ENCODE results near the gene GLMP.

Gene GLMP

GRCh38 chr1:156319664-156320063, 24.2 kb upstream of the GLMP start:
- no peaks in the 10 kb centered on the region for H3K4me1 ChIP-seq (ENCODE audit: control insufficient read depth, insufficient read depth, low read length, poor library complexity, severe bottlenecking)
- peaks cover 99% of the 10 kb centered on the region for H3K36me3 ChIP-seq (ENCODE audit: control insufficient read depth, insufficient read depth, low read length)
- no peak overlapping the region for H3K4me3 ChIP-seq (ENCODE audit: extremely low read depth, insufficient read depth, low read length, poor library complexity, severe bottlenecking)
- no peak overlapping the region for H3K27ac ChIP-seq (ENCODE audit: low read depth, low read length, severe bottlenecking)
- no peaks in the 10 kb centered on the region for H3K9me3 ChIP-seq (ENCODE audit: control insufficient read depth, low read length)
- no CpG with 5 or more reads among the region's 1 CpG for WGBS, 2 experiments (ENCODE audit: insufficient coverage in 2 of 2)

DNA sequence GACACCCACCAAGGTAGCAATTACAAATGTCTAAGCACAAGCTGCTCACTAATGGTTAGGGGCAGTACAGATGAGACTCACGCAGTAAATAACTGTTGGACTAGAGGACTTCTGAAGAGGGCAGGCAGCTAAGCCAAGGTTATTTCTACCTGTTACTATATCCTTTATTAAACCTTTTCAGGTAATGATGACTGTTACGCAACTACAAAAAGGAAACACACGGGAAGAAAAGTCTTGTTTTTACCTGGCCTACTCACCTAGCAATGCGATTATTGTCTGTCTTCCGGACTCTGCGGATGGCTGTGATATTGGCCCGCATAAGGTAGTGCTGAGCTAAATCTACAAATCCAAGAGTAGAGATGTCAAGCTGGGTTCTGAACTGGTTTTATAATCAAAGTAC, 21.4 kb upstream of the GLMP start:
- peaks cover 98% of the 10 kb centered on the region for H3K36me3 ChIP-seq (ENCODE audit: control insufficient read depth, insufficient read depth, low read length)

GRCh38 chr1:156310962-156311361, 15.5 kb upstream of the GLMP start:
- Histone ChIP-seq H3K4me1 (ENCODE audit: control insufficient read depth, insufficient read depth, low read length, poor library complexity, severe bottlenecking) (no peaks in the 10 kb centered on the region), H3K36me3 (ENCODE audit: control insufficient read depth, insufficient read depth, low read length) (peaks cover 94% of the 10 kb centered on the region), H3K9me3 (ENCODE audit: control insufficient read depth, low read length) (no peaks in the 10 kb centered on the region), H3K27ac (ENCODE audit: low read depth, low read length, severe bottlenecking) (no peak overlapping the region), H3K4me3 (ENCODE audit: extremely low read depth, insufficient read depth, low read length, poor library complexity, severe bottlenecking) (no peak overlapping the region)
- WGBS, 2 experiments (ENCODE audit: insufficient coverage in 2 of 2), result 93 to 100% methylated on average over 6 of the region's 6 CpGs

More for the DNA sequence above, 21.4 kb upstream of the GLMP start:
- Histone ChIP-seq H3K4me3 (ENCODE audit: extremely low read depth, insufficient read depth, low read length, poor library complexity, severe bottlenecking) (no peak overlapping the region), H3K27ac (ENCODE audit: low read depth, low read length, severe bottlenecking) (no peak overlapping the region), H3K4me1 (ENCODE audit: control insufficient read depth, insufficient read depth, low read length, poor library complexity, severe bottlenecking) (no peaks in the 10 kb centered on the region), H3K9me3 (ENCODE audit: control insufficient read depth, low read length) (no peaks in the 10 kb centered on the region)
- WGBS, 2 experiments (ENCODE audit: insufficient coverage in 2 of 2), result 95 to 100% methylated on average over 2 to 4 of the region's 7 CpGs

GRCh38 chr1:156308078-156308477, 12.6 kb upstream of the GLMP start:
- Histone ChIP-seq H3K36me3 (ENCODE audit: control insufficient read depth, insufficient read depth, low read length) (peaks cover 88% of the 10 kb centered on the region), H3K27ac (ENCODE audit: low read depth, low read length, severe bottlenecking) (no peak overlapping the region), H3K9me3 (ENCODE audit: control insufficient read depth, low read length) (no peaks in the 10 kb centered on the region), H3K4me3 (ENCODE audit: extremely low read depth, insufficient read depth, low read length, poor library complexity, severe bottlenecking) (no peak overlapping the region), H3K4me1 (ENCODE audit: control insufficient read depth, insufficient read depth, low read length, poor library complexity, severe bottlenecking) (no peaks in the 10 kb centered on the region)

- Histone ChIP-seq H3K36me3 (ENCODE audit: control insufficient read depth, insufficient read depth, low read length) (peaks cover 63% of the 10 kb centered on the region), H3K4me1 (ENCODE audit: control insufficient read depth, insufficient read depth, low read length, poor library complexity, severe bottlenecking) (no peaks in the 10 kb centered on the region)
- 100% methylated on average over 1 of the region's 2 CpGs for WGBS, 2 experiments (ENCODE audit: insufficient coverage in 2 of 2)
Measured at GRCh38 chr1:156305215-156305614, 9.7 kb upstream of the GLMP start.

GRCh38 chr1:156303241-156303640, 7.8 kb upstream of the GLMP start:
- 100% methylated on average over 1 of the region's 4 CpGs for WGBS, 2 experiments (ENCODE audit: insufficient coverage in 2 of 2)
- Histone ChIP-seq H3K9me3 (ENCODE audit: control insufficient read depth, low read length) (no peaks in the 10 kb centered on the region), H3K27ac (ENCODE audit: low read depth, low read length, severe bottlenecking) (no peak overlapping the region), H3K4me1 (ENCODE audit: control insufficient read depth, insufficient read depth, low read length, poor library complexity, severe bottlenecking) (no peaks in the 10 kb centered on the region), H3K36me3 (ENCODE audit: control insufficient read depth, insufficient read depth, low read length) (peaks cover 43% of the 10 kb centered on the region), H3K4me3 (ENCODE audit: extremely low read depth, insufficient read depth, low read length, poor library complexity, severe bottlenecking) (no peak overlapping the region)

More at GRCh38 chr1:156305215-156305614, 9.7 kb upstream of the GLMP start:
- Histone ChIP-seq H3K4me3 (ENCODE audit: extremely low read depth, insufficient read depth, low read length, poor library complexity, severe bottlenecking) (no peak overlapping the region), H3K9me3 (ENCODE audit: control insufficient read depth, low read length) (no peaks in the 10 kb centered on the region), H3K27ac (ENCODE audit: low read depth, low read length, severe bottlenecking) (peak overlapping the region; percentile 10)

DNA sequence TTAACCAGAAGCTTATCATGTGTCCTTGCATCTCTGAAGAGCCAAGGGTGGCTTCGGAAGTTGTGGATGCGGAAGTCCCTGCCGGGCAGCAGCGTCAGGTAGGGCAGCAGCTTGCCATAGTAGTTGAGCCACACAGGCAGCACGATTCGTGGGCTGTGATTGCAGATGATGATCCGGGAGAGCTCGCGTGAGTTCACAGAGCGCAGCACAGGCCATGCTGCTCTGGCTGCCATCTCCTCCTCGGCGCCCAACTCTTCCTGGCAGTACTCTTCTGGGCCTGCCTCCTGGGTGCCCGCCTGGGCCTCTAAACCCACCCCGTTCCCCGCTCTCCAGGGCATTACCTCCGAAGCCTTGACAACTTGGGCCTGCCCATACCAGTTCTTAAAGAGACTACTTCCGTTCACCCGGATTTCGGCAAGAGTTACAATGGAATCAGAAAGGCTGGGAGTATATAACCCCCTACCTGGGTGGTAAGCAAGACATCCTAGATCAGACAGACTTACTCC, 3.4 kb upstream of the GLMP start, which contains the start of gene VHLL:
TSS of gene VHLL (minus strand) at position 456 of the 506 bp plus-strand sequence. CDS start at position 338, 118 bp downstream.
- Histone ChIP-seq H3K9me3 (ENCODE audit: control insufficient read depth, low read length) (no peaks in the 10 kb centered on the region), H3K4me3 (ENCODE audit: extremely low read depth, insufficient read depth, low read length, poor library complexity, severe bottlenecking) (no peak within 1 kb of the TSS), H3K4me1 (ENCODE audit: control insufficient read depth, insufficient read depth, low read length, poor library complexity, severe bottlenecking) (peaks cover 5% of the 10 kb centered on the region), H3K27ac (ENCODE audit: low read depth, low read length, severe bottlenecking) (no peak within 1 kb of the TSS), H3K36me3 (ENCODE audit: control insufficient read depth, insufficient read depth, low read length) (peaks cover 6% of the 10 kb centered on the region)
- 90 to 94% methylated on average over 19 of the region's 19 CpGs for WGBS, 2 experiments (ENCODE audit: insufficient coverage in 2 of 2)

DNA sequence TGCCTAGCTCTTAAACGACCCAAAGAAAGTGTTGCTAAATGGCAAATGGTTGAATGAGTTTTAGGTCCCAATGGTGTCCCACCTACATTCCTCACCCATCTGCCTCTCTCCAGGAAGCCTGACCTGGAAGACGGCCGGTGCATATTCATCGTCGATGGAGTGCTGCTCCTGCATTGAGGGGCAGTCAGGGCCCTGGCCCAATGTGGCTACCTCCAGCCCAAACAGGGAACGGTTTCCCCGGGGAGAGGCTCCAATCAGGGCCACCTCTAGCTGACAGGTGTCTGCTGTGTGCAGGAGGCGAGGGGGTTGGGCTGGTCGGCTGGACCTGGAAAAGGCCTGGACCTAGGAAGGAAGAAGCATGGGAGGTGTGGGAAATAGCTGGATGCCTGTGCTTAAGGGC, 1.6 kb downstream of the GLMP start:
- Histone ChIP-seq H3K27ac (ENCODE audit: low read depth, low read length, severe bottlenecking) (no peak overlapping the region), H3K4me1 (ENCODE audit: control insufficient read depth, insufficient read depth, low read length, poor library complexity, severe bottlenecking) (peaks cover 8% of the 10 kb centered on the region), H3K4me3 (ENCODE audit: extremely low read depth, insufficient read depth, low read length, poor library complexity, severe bottlenecking) (no peak overlapping the region), H3K36me3 (ENCODE audit: control insufficient read depth, insufficient read depth, low read length) (peaks cover 14% of the 10 kb centered on the region), H3K9me3 (ENCODE audit: control insufficient read depth, low read length) (no peaks in the 10 kb centered on the region)
- 97 to 100% methylated on average over 4 to 6 of the region's 9 CpGs for WGBS, 2 experiments (ENCODE audit: insufficient coverage in 2 of 2)

- Histone ChIP-seq H3K9me3 (ENCODE audit: control insufficient read depth, low read length) (no peaks in the 10 kb centered on the region), H3K27ac (ENCODE audit: low read depth, low read length, severe bottlenecking) (no peak overlapping the region), H3K4me3 (ENCODE audit: extremely low read depth, insufficient read depth, low read length, poor library complexity, severe bottlenecking) (no peak overlapping the region), H3K4me1 (ENCODE audit: control insufficient read depth, insufficient read depth, low read length, poor library complexity, severe bottlenecking) (peaks cover 8% of the 10 kb centered on the region), H3K36me3 (ENCODE audit: control insufficient read depth, insufficient read depth, low read length) (peaks cover 21% of the 10 kb centered on the region)
- 96 to 98% methylated on average over 6 to 8 of the region's 8 CpGs for WGBS, 2 experiments (ENCODE audit: insufficient coverage in 2 of 2)
Measured at GRCh38 chr1:156293098-156293434, 2.4 kb downstream of the GLMP start.

DNA sequence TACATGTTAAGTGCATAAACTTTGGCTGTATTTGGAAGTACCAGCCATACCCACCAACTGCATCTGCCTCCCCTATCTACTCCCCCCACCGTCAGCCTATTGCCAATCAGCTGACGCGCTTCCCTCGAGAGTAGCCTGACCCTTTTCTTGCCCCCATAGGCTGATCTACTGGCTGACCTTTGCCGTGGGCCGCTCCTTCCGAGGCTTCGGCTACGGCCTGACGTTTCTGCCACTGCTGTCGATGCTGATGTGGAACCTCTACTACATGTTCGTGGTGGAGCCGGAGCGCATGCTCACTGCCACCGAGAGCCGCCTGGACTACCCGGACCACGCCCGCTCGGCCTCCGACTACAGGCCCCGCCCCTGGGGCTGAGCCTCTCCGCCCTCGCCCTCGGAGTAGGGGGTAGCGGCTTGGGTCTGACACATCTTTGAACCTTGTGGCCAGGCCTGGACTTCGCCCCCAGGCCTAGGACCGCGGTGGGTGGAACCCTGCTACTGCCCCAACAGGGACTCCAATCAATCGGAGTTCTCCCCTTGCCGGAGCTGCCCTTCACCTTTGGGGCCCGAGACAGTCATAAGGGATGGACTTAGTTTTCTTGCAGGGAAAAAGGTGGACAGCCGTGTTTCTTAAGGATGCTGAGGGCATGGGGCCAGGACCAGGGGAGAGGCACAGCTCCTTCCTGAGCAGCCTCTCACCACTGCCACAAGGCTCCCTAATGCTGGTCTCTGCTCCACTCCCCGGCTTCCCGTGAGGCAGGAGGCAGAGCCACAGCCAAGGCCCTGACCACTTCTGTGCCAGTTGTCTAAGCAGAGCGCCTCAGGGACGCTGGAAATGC, 4.0 kb downstream of the GLMP start:
- Histone ChIP-seq H3K9me3 (ENCODE audit: control insufficient read depth, low read length) (no peaks in the 10 kb centered on the region), H3K4me3 (ENCODE audit: extremely low read depth, insufficient read depth, low read length, poor library complexity, severe bottlenecking) (peak overlapping the region; percentile 32), H3K4me1 (ENCODE audit: control insufficient read depth, insufficient read depth, low read length, poor library complexity, severe bottlenecking) (peaks cover 8% of the 10 kb centered on the region), H3K36me3 (ENCODE audit: control insufficient read depth, insufficient read depth, low read length) (peaks cover 21% of the 10 kb centered on the region), H3K27ac (ENCODE audit: low read depth, low read length, severe bottlenecking) (peak overlapping the region; percentile 69)
- WGBS, 2 experiments (ENCODE audit: insufficient coverage in 2 of 2), result 41 to 42% methylated on average over 31 to 37 of the region's 37 CpGs

- no peak overlapping the region for H3K4me3 ChIP-seq (ENCODE audit: extremely low read depth, insufficient read depth, low read length, poor library complexity, severe bottlenecking)
- H3K36me3 ChIP-seq (ENCODE audit: control insufficient read depth, insufficient read depth, low read length), result peaks cover 26% of the 10 kb centered on the region
- H3K4me1 ChIP-seq (ENCODE audit: control insufficient read depth, insufficient read depth, low read length, poor library complexity, severe bottlenecking), result peaks cover 5% of the 10 kb centered on the region
- H3K9me3 ChIP-seq (ENCODE audit: control insufficient read depth, low read length), result no peaks in the 10 kb centered on the region
- no peak overlapping the region for H3K27ac ChIP-seq (ENCODE audit: low read depth, low read length, severe bottlenecking)
Measured at GRCh38 chr1:156289857-156290256, 5.6 kb downstream of the GLMP start.
